GM19099 (cell line): ENCODE results near the gene NRG3.

Experiments used
- POLR2A ChIP-seq: IDR thresholded peaks from 3 replicates; pipeline ENCODE4 v1.6.1; 2011; ENCODE audit warnings: low read depth; ENCODE audit not compliant: insufficient read length; ENCODE audit errors: extremely low read depth

NRG3 gene

DNA sequence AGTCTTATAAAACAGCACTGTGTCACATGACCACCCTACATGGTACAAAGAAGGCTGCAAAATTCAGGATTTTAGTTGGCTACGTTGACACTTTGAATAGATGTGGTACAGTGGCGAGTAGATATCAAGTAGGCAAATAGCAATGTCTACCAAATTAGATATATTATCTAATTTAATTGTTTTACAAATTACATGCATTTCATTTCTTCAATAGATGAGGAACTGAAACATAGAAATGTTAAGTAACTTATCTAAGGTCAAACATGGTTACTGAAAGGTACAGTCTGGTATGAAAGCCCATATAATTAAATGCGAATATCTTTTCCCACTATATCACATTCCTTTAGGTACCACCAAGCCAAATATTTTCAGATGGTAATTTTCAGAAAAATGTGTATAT is 972.2 kb downstream of the NRG3 start:
- TF ChIP-seq POLR2A = no peak

DNA sequence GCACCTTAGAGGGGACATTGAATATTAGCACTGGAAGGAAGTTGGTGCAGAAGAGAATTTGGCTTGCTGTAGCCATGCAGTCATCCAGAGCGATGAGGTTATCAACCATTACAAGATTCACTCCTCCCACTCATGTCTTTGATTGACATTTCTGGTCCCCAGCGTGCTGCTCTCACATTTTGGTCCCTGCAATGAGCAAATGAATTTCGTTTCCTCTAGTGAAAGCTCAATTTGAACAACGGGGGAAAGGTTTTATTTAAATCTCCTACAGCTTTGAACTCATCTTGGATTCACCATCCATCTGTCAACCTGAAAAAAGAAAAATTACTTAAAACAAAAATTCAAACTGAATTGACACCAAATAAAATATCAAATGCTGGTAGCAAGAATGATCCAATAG is 975.2 kb downstream of the NRG3 start:
- TF ChIP-seq POLR2A = no peak

DNA sequence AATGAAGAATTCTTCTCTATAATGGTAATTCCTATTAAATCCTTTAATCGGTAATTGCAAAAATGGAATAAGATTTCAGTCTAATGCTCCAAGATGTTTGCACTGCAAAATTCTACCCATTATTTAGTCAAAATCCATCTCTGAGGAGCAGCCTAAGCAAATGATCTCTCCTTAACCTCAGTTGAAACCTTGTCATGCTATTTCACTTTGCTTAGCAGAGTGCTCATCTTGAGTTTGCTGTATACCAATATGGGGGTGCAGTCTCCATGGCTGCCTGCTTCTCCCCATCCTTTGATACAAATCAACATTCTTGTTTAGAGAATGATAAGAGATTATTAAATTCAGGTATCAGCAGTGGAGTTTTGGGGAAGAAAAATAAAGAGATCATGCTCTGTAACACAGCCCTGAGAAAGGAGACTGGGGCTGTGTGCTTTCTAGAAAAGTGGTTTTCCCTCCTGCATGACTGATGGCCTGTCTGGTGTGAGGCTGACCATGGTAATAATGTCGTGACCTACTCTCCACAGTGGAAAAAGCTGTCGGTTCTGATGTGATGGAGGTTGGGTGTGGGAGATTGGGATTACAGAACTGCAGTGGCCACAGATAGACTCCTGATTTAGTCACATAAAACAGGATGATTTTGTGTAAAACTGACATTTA is 982.1 kb downstream of the NRG3 start:
- TF ChIP-seq POLR2A = no peak

DNA sequence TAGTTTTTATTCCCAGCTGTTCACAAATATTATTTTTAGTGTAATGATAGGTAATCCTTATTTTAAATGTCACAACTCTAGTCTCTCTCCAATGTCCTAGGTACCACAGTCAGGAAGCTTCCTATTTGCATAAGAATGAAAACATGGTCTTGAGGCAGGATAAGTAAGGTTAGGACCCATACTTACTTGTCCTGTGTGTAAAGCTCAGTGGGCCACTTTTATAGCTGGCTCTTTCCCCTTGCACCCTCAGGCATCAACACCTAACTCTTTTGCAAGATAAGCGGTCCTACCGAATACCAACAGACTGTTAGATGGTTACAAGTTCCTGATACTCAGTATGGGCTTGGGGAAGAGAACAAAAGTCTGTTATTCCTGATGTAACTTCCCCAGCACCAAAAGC is 986.9 kb downstream of the NRG3 start:
- no peak for TF ChIP-seq POLR2A

DNA sequence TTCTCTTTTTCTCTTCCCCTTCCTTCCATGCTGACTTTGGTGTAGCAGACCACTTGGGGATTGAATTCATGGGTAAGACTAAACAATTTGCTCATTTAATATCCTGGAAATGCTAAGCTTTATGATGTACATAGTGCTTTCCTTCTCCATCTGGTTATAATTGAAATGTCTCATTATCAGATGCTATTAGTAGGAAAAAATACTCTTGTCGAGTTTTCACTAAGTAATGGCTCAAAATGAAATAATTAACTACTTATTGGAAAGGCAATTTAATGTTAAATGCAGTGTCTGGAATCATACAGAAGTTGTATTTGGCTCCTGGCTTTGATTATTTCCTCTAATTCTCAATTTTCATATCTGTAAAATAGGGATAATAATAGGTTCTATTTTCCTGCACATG is 990.4 kb downstream of the NRG3 start:
- TF ChIP-seq POLR2A = no peak

DNA sequence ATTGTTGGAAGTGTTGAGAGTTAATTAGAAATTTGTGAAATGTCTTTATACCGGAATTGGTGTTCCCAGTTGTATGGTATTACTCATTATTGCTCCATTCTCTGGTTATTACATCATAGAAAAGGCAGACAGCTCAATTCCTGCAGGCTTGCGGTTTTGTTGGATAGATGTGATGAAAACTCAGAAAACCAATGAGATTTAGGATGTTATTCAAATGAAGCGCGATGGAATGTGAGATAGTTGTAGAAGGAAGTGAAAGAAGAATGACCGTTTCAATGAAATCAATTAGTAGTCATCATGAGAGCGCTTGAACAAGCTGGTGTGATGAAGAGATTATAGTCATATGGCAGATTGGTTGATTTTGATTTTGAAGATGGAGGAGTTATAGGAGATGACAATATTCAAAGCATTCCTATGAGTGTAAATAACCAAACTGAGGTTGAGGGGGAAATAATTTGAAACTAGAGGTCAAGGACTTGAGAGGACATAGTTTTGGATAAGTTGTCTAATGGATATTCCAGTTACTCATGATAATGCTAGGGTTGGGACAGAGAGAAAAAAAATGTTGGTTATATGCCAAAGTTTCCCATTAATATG is 991.5 kb downstream of the NRG3 start:
- TF ChIP-seq POLR2A = no peak

DNA sequence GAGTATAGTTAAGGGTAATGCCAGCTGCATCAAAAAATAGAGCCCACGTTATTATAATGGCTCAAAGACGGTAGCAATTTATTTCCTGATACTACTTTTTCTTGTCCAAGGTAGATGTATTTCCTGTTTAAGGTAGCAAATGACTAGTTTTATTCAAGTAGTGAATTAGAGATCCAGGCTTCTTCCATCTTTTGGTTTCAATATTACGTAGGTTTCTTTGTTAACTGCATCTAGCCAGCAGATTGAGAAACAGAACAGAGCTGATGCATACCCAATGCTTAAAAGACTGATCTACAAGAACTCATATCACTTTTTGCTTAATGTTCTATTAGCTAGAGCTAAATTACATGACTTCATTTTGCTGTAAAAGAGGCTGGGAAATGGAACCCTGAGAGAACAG is 992.1 kb downstream of the NRG3 start:
- TF ChIP-seq POLR2A = no peak

DNA sequence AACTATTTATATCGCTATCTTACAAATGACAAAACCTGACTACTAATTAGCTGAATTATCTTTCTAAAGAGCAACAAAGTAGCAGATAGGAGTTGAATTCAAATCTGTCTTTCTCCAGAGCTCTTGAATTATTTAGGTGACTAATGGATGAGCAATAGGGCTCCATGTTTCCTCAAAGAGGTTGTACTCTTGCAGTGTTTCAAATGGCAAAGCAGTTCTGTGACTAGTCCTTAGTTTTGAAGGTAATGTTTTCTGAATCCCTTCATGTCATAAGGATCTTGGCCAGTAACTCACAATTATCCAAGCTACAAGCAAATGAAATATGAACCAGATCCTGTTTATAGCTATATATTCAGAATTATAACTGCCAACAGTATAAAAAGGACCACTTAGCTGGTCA is 999.7 kb downstream of the NRG3 start:
- TF ChIP-seq POLR2A = no peak

DNA sequence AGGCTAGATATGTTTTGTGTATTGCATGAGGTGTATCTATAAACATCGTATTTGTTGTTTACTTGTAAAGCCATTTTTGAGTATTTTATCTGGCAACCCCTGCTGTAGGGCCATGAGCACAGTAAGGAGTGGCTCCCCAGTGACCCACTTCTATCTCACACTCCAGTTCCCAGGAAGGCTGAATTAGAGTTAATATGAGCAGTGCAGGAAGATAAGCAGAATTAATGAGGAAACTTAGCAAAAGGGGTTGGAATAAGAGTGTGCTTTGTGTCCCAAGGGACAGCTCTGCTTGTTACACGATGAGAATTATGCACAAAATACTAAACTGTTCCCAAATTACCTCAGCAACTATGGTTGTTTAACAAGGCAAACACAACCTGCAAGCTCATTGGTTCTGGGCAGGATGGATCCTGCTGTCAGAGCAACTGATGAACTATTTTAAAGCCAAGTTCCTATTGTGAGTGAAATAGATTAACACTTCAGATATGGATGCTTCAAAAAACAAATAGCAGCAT is 1005.8 kb downstream of the NRG3 start:
- TF ChIP-seq POLR2A = no peak

DNA sequence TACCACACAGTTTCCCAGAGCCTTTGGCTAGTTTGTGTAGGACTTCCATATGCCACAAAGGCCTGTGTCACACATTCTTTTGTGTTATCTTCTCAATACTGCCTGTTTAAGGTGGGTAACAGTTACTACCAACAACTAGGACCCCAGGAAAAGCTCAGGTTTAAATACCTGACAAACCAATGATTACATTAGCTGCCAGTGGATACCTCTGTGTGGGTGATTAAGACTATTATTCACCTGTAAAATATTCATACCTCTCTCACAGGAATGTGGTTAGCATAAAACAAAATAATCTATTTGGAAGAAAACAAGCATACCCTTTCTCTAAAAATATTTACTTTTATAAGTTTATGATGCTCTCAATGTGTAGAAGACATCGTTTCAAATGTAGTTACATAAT is 1007.7 kb downstream of the NRG3 start:
- no peak for TF ChIP-seq POLR2A

DNA sequence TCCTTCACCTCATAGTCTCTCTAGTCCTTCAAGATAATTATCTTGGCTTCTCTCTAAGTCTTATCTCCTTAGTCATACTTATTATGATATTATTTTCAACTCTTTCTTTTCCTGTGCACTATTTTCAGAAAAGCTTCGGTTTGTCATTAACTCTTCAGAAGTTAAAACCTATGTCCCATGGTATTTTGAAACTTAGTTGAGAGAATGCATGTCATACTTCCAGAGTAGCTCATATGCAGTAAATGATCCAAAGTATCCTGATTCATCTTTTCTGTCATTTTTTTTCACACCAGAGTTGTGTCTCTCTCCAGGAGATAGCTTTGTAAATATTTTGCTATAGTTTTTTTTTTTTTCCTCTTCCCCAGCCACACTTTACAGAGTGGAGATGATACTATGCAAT is 1008.6 kb downstream of the NRG3 start:
- no peak for TF ChIP-seq POLR2A

DNA sequence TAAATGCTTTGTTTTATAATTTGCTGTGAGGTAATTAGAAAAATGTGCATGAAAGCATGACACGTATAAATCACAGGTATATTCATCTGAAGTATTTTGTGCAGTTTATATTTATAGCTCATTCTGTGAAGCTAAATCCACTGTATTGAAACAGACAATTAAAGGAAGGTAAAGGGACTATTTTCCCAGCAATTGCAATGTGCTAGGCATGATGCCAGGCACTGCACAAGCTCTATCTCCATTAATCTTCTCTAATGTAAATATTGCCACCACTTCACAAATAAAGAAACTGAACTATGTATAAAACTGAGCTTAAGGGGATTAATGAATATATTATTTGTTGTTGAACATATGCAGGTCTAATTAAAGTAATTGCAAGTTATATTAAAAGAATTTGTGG is 1012.5 kb downstream of the NRG3 start:
- TF ChIP-seq POLR2A = no peak

DNA sequence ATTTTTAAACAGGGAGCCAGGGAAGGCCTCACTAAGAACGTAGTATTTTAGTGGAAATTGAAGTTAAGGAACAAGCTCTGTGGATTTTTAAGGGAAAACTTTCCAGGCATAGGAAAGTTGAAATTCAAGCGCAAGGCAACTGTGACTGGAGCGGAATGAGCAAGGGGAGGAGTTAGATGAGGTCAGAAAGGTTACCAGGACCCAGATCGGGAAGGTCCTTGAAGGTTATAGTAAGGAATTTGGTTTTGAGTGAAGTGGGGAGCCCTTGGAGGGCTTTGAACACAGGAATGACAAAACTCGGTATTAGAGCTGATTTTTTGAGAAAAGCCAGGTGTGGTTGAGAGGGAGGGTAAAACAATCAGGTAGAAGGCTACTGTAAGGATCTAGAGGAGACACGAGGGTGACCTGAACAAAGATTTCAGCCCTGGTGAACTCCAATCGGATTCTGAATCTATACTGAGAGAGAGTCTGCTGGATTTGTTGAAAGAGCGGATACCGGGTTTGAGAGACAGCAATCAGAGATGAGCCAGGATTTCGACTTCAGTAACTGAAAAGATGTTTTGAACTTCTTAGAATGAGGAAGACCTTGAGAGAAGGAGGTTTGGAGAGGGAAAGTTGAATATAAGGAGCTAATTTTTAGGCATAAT is 1013.9 kb downstream of the NRG3 start:
- no peak for TF ChIP-seq POLR2A

DNA sequence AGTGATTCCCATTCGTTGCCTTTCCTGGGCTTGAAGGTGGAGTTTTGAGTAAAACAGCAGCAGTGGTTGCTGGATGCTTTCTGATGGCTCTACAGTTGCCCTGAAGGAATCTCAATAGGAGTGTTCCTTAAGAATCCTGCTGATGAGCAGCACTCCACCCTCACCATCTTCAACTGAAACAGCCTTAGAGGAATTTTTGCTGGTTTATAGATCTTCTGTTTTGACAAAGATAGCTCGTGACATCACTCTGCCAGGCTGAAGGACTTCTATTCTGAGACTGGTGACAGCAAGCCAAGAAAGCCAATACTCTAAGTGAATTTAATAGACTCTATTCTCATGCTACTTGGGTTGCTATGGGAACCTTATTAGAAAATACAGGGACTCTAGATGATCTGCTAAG is 1014.7 kb downstream of the NRG3 start:
- TF ChIP-seq POLR2A = no peak

DNA sequence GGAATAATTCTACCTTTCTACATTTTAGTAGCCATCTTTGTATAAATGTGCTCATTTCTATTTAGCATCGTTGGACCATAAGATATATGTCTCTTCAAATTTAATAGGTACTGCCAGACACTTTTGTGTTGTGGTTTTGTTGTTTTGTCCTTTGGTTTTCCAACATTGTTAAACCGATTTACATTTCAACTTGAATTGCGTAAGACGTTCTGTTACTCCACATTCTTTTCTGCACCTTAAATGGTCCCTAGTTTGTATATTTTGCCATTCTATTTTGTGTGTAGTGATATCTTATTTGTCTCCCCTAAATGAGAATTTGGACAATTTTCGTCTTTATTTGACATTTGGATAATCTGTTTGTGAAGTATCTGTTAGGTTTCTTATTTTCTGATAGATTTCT is 1015.6 kb downstream of the NRG3 start:
- TF ChIP-seq POLR2A = no peak

DNA sequence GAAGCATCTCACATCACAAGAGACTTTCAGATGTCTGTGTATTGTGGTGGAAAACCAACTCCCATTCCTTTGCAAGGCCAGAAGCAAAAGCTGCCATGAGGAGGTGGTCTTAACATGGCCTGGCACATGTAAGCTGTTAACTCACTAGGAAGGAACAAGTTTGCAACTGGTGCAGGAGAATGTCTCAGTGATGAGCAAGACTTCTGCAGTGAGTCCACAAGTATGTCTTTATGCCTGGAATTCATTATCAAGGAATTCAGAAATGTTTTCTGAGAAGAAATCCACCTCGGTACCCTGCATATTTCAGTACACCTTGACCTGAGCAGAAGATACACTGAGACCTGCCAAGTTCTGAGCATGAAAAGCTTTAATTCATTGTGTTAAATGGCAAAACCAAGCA is 1033.1 kb downstream of the NRG3 start:
- TF ChIP-seq POLR2A = no peak
